GM23338 (cell line): ENCODE results near the gene NT5C1A. TPM values are rescaled to one million over a fixed set of nuclear protein-coding genes. Genes with fewer than 3 reads are reported as not detected.
A peak's percentile ranks its signal among the peaks of the same experiment; 100 is the strongest.

ENCODE experiments used
- ATAC-seq: fragments of 200-7000 bp; cut with Tn5 transposase; 3 replicates; pipeline ENCODE4 v1.9.1; 2020
- DNase-seq: peaks from one replicate; pipeline ENCODE4 v3.0.0-alpha.2; 2015; ENCODE audit warnings: low spot score
- H2AFZ ChIP-seq: fragments of 200-600 bp; sonication (generic); 2 replicates; pipeline ENCODE4 v1.8.0; 2016; ENCODE audit warnings: antibody characterized with exemption, mild to moderate bottlenecking, moderate library complexity
- H3F3A ChIP-seq: fragments of 200-600 bp; sonication (generic); replicated peaks from 2 replicates; pipeline ENCODE4 v1.8.0; 2017; ENCODE audit warnings: antibody characterized with exemption, mixed run types, low read depth
- H3K27ac ChIP-seq: fragments of 200-600 bp; sonication (generic); 2 replicates; pipeline ENCODE4 v1.6.1; 2016; ENCODE audit warnings: low read depth
- H3K27me3 ChIP-seq: fragments of 200-600 bp; sonication (generic); 2 replicates; pipeline ENCODE4 v1.8.0; 2016; ENCODE audit warnings: mild to moderate bottlenecking, mixed run types, moderate library complexity; ENCODE audit not compliant: insufficient read depth
- H3K36me3 ChIP-seq: fragments of 200-600 bp; sonication (generic); 2 replicates; pipeline ENCODE4 v1.8.0; 2016; ENCODE audit warnings: mild to moderate bottlenecking; ENCODE audit not compliant: insufficient read depth
- H3K4me1 ChIP-seq: fragments of 200-600 bp; sonication (generic); 2 replicates; pipeline ENCODE4 v1.8.0; 2016; ENCODE audit warnings: mild to moderate bottlenecking, moderate library complexity; ENCODE audit not compliant: insufficient read depth
- H3K4me2 ChIP-seq: fragments of 200-600 bp; sonication (generic); 2 replicates; pipeline ENCODE4 v1.7.1; 2017; ENCODE audit warnings: mixed run types
- H3K4me3 ChIP-seq: fragments of 200-600 bp; sonication (generic); 2 replicates; pipeline ENCODE4 v1.6.1; 2016; ENCODE audit warnings: mixed run types
- H3K79me2 ChIP-seq: fragments of 200-600 bp; sonication (generic); replicated peaks from 2 replicates; pipeline ENCODE4 v1.8.0; 2017; ENCODE audit warnings: mild to moderate bottlenecking; ENCODE audit not compliant: insufficient read depth
- H3K9me2 ChIP-seq: fragments of 200-600 bp; sonication (generic); 2 replicates; pipeline ENCODE4 v1.8.0; 2017; ENCODE audit not compliant: insufficient read depth
- H4K20me1 ChIP-seq: fragments of 200-600 bp; sonication (generic); replicated peaks from 2 replicates; pipeline ENCODE4 v1.8.0; 2017; ENCODE audit warnings: mild to moderate bottlenecking; ENCODE audit not compliant: insufficient read depth
- H3K27ac Mint-ChIP-seq: 2 replicates; pipeline ENCODE4 v1.8.0; 2020; ENCODE audit warnings: inconsistent platforms, mild to moderate bottlenecking, moderate library complexity, mixed read lengths
- H3K27me3 Mint-ChIP-seq: 3 replicates; pipeline ENCODE4 v1.8.0; 2022; ENCODE audit warnings: low read depth, mild to moderate bottlenecking, moderate library complexity, mixed read lengths, inconsistent platforms; ENCODE audit not compliant: insufficient read depth, poor library complexity
- H3K36me3 Mint-ChIP-seq: 3 replicates; pipeline ENCODE4 v1.8.0; 2021; ENCODE audit warnings: low read depth, mild to moderate bottlenecking, inconsistent platforms, moderate library complexity, mixed read lengths
- H3K4me1 Mint-ChIP-seq: 3 replicates; pipeline ENCODE4 v1.8.0; 2020; ENCODE audit warnings: mild to moderate bottlenecking, inconsistent platforms, mixed read lengths
- H3K4me3 Mint-ChIP-seq: 3 replicates; pipeline ENCODE4 v1.8.0; 2021; ENCODE audit warnings: moderate library complexity, mild to moderate bottlenecking, inconsistent platforms, mixed read lengths
- H3K9me3 Mint-ChIP-seq: 3 replicates; pipeline ENCODE4 v1.8.0; 2020; ENCODE audit warnings: moderate library complexity, mild to moderate bottlenecking, inconsistent platforms, mixed read lengths
- CREB1 ChIP-seq: fragments of 250-450 bp; sonication (Bioruptor Pico); IDR thresholded peaks from 2 replicates; pipeline ENCODE4 v1.5.0; 2020; ENCODE audit warnings: low read depth, mild to moderate bottlenecking, moderate library complexity
- CTCF ChIP-seq, 2 experiments: fragments of 200-600 bp in 1 of 2; sonication (generic) in 1 of 2; conservative IDR thresholded peaks; 2 replicates each; pipeline versions ENCODE4 v1.5.1 to v1.6.1; 2016 to 2017; ENCODE audit warnings: antibody characterized with exemption in 2 of 2, low read depth in 2 of 2, mild to moderate bottlenecking in 2 of 2, moderate library complexity in 1 of 2
- EZH2phosphoT487 ChIP-seq: fragments of 200-600 bp; sonication (generic); IDR thresholded peaks from one replicate; pipeline ENCODE4 v1.8.1; 2018; ENCODE audit warnings: antibody characterized with exemption; ENCODE audit not compliant: unreplicated experiment
- NANOG ChIP-seq: IDR thresholded peaks from 2 replicates; pipeline ENCODE4 v1.6.1; 2016; ENCODE audit warnings: antibody characterized with exemption, borderline replicate concordance
- POLR2AphosphoS5 ChIP-seq: IDR thresholded peaks from 2 replicates; pipeline ENCODE4 v1.6.1; 2016; ENCODE audit warnings: antibody characterized with exemption, low read depth
- REST ChIP-seq: IDR thresholded peaks from one replicate; pipeline ENCODE4 v1.6.1; 2018; ENCODE audit warnings: antibody characterized with exemption; ENCODE audit not compliant: unreplicated experiment
- ZNF114 ChIP-seq: fragments of 250-450 bp; sonication (Bioruptor Pico); IDR thresholded peaks from 2 replicates; pipeline ENCODE4 v1.5.0; 2020; ENCODE audit warnings: mild to moderate bottlenecking, moderate library complexity
- ZNF331 ChIP-seq: fragments of 250-450 bp; sonication (Bioruptor Pico); IDR thresholded peaks from 2 replicates; pipeline ENCODE4 v1.5.0; 2020; ENCODE audit warnings: low read depth, mild to moderate bottlenecking, moderate library complexity
- polyA plus RNA-seq: library from polyadenylated mRNA; unstranded; fragments of >200 nt; fragmentation: Nextera tagmentation; extraction: Ambion mirVana; gene quantifications from 2 replicates; pipeline ENCODE4 v1.2.1, GENCODE V29; 2016
- total RNA-seq: library from RNA; depleted of rRNA; stranded (reverse); fragments of >200 nt; shearing (Covaris generic); gene quantifications from 2 replicates; pipeline ENCODE4 v1.2.3, GENCODE V29; 2014

The NT5C1A gene
- total and polyA plus RNA-seq, 2 experiments from 2014 or later = not detected

GRCh38 chr1:39640861-39641260 is 31.0 kb downstream of the NT5C1A start:
- no peak overlapping the region for H3K27ac Mint-ChIP-seq
- H2AFZ ChIP-seq = no peak overlapping the region
- no peaks in the 10 kb centered on the region for H3K36me3 ChIP-seq
- H3K27ac ChIP-seq = no peak overlapping the region
- H3K9me2 ChIP-seq = no peaks in the 10 kb centered on the region
- no peak for ATAC-seq
- H3K4me2 ChIP-seq = no peak overlapping the region
- H3K4me3 ChIP-seq = no peak overlapping the region
- H3K4me1 Mint-ChIP-seq = peaks cover 6% of the 10 kb centered on the region
- H3K27me3 ChIP-seq = peaks cover 64% of the 10 kb centered on the region
- H4K20me1 ChIP-seq = no peaks in the 10 kb centered on the region; the same call in 1 of the 2 replicates
- no peaks in the 10 kb centered on the region for H3K36me3 Mint-ChIP-seq
- TF ChIP-seq NANOG (no peak), ZNF114 (CRISPR knock-in tag) (no peak), CTCF (conservative IDR thresholded peaks at IDR 0.05; ENCODE audit: low read depth in 2 of 2) (no peak), REST (no peak), ZNF331 (CRISPR knock-in tag) (no peak), POLR2AphosphoS5 (no peak), EZH2phosphoT487 (no peak)
- H3K4me1 ChIP-seq = peaks cover 6% of the 10 kb centered on the region
- no peaks in the 10 kb centered on the region for H3K9me3 Mint-ChIP-seq
- peaks cover 42% of the 10 kb centered on the region for H3K27me3 Mint-ChIP-seq
- DNase-seq = no peak
- H3K4me3 Mint-ChIP-seq = no peak overlapping the region
- H3F3A ChIP-seq = 0 out of 2 replicates have a peak, but pooled peaks cover 4% of the 10 kb centered on the region
- H3K79me2 ChIP-seq = no peaks in the 10 kb centered on the region

- peak within 1 kb of the TSS; percentile 77 for H3K4me2 ChIP-seq
- no peaks in the 10 kb centered on the region for H3K79me2 ChIP-seq
- H4K20me1 ChIP-seq = no peaks in the 10 kb centered on the region; the same call in 1 of the 2 replicates
- peak; percentile 45; the same call in 1 of the 2 replicates for TF ChIP-seq CREB1
- peak; percentile 54 to 75 for TF ChIP-seq CTCF (conservative IDR thresholded peaks at IDR 0.05; ENCODE audit: low read depth in 2 of 2)
- no peak for TF ChIP-seq ZNF114 (CRISPR knock-in tag)
- TF ChIP-seq POLR2AphosphoS5 = peak; percentile 71
- peak within 1 kb of the TSS; percentile 80; the same call in 1 of the 2 replicates for H2AFZ ChIP-seq
- no peak within 1 kb of the TSS for H3K27ac ChIP-seq
- no peaks in the 10 kb centered on the region for H3K36me3 ChIP-seq
- Mint-ChIP-seq H3K27me3 (peaks cover 45% of the 10 kb centered on the region), H3K27ac (no peak within 1 kb of the TSS), H3K4me3 (peak within 1 kb of the TSS; percentile 79), H3K9me3 (no peaks in the 10 kb centered on the region), H3K36me3 (no peaks in the 10 kb centered on the region), H3K4me1 (peaks cover 15% of the 10 kb centered on the region)
- H3K4me3 ChIP-seq = peak within 1 kb of the TSS; percentile 79
- DNase-seq (peak; percentile 92), ATAC-seq (peak; percentile 95)
- H3K9me2 ChIP-seq = no peaks in the 10 kb centered on the region
- H3K4me1 ChIP-seq = peaks cover 14% of the 10 kb centered on the region
- 0 out of 2 replicates have a peak, but pooled peaks cover 4% of the 10 kb centered on the region for H3F3A ChIP-seq
- peaks cover 66% of the 10 kb centered on the region for H3K27me3 ChIP-seq
Measured at GRCh38 chr1:39639305-39640130, 32.4 kb downstream of the NT5C1A start, which contains the start of gene HEYL. TSS of gene HEYL (minus strand) at chr1:39639643. CDS start at chr1:39639625, 18 bp downstream.
